AG10803 (cell line): ENCODE results near the gene NMUR2.

Experiments
- DNase-seq: peaks from one replicate; pipeline ENCODE4 v3.0.0; 2010; ENCODE audit warnings: low read depth
- H3K4me3 ChIP-seq: 2 replicates; pipeline ENCODE4 v1.5.1; 2011; ENCODE audit warnings: mild to moderate bottlenecking, low read length, control low read depth
- TF ChIP-seq, protein P1 (sequence below): conservative IDR thresholded peaks from 2 replicates; pipeline ENCODE4 v1.5.1; 2011; ENCODE audit warnings: mild to moderate bottlenecking, low read length, control low read depth, inconsistent platforms

Gene NMUR2

DNA sequence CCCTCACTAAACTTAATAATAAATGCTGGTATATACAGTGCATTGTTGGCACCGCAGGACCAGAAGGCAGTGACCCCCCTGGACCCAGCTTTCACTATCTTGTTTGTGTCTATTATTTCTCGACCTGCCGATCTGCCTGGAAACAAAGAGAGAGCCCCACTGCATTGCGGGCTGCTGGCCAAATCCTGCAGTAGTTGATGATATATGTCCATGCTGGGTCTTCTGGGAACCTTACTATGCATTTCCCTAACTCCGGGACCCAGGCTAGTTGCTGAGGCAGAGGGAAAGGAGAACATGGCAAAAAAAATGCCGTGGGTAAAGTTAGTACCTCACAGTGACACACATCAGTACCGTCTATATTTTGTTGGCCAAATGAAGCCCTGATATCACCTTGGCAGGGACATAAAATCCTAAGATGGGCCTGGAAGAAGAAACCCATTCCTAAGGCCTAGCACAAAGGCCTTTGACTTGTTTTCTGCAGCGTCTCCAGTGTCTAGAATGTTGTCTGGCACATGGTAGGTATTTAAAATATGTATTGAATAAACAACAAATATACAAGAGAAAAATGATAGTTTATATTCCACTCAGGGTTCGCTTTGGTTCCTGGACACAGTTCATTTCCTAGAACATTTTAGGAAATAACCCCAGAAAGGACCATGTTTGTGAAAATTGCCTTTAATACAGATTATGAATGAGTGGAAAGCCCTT, 46.1 kb downstream of the NMUR2 start:
- TF ChIP-seq, protein P1, sequence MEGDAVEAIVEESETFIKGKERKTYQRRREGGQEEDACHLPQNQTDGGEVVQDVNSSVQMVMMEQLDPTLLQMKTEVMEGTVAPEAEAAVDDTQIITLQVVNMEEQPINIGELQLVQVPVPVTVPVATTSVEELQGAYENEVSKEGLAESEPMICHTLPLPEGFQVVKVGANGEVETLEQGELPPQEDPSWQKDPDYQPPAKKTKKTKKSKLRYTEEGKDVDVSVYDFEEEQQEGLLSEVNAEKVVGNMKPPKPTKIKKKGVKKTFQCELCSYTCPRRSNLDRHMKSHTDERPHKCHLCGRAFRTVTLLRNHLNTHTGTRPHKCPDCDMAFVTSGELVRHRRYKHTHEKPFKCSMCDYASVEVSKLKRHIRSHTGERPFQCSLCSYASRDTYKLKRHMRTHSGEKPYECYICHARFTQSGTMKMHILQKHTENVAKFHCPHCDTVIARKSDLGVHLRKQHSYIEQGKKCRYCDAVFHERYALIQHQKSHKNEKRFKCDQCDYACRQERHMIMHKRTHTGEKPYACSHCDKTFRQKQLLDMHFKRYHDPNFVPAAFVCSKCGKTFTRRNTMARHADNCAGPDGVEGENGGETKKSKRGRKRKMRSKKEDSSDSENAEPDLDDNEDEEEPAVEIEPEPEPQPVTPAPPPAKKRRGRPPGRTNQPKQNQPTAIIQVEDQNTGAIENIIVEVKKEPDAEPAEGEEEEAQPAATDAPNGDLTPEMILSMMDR: no peak

DNA sequence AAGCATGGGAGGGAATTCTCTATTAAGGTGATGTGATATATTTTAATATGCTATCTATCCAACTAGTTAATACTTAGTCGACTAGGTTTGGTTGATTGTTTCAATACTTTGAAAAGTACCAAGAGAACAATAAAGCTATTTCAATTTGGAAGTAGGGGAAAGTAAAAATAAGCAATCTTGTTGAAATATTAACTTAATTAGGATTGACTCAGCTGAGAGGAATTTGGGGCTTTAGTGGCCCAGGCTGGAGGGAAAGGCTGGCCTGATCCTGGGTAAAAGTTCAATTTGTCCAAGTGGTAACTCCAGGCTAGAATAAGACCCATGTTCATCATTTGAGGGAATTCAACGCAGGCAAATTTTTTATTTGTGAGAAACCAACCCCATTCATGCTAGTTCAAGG, 48.6 kb downstream of the NMUR2 start:
- no peak for DNase-seq
- H3K4me3 ChIP-seq: no peak overlapping the region
- TF ChIP-seq, protein P1: no peak

More for the DNA sequence above, 46.1 kb downstream of the NMUR2 start:
- H3K4me3 ChIP-seq: no peak overlapping the region
- DNase-seq: no peak

DNA sequence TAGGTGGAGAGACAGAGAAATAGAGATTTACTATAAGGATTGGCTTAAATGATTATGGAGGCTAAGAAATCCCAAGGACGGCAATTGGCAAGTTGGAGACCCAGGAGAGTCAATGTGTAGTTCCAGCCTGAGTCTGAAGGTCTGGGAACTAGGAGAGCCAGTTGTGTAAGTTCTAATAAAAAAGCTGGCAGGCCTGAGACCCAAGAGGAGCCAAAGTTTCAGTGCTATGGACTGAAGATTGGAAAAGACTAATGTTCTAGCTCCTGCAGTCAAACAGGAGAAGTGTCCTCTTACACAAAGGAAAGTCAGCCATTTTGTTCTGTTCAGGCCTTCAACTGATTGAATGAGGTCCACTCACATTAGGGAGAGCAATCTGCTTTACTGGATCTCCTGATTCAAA, 50.0 kb downstream of the NMUR2 start:
- TF ChIP-seq, protein P1: no peak
- no peak overlapping the region for H3K4me3 ChIP-seq
- DNase-seq: no peak

DNA sequence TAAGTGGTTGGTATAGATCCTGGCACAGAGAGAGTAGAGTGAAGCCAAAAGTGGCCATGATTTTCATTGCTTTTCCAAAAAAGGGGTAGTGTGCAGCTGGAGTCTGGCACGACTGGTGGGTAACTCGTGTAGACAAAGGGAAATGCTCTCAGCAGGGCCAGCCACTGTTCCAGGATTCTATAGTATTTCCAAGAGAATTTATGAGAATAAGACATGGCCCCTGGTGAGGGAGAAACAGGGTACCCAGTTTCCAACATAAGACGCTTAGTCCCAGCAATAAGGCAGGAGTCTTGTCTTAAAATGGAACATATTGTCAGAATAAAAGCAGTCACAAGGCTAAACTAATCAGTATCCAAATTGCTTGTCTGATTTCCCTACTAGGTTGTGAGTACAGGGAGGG, 52.1 kb downstream of the NMUR2 start:
- no peak for DNase-seq
- TF ChIP-seq, protein P1: no peak
- no peak overlapping the region for H3K4me3 ChIP-seq

DNA sequence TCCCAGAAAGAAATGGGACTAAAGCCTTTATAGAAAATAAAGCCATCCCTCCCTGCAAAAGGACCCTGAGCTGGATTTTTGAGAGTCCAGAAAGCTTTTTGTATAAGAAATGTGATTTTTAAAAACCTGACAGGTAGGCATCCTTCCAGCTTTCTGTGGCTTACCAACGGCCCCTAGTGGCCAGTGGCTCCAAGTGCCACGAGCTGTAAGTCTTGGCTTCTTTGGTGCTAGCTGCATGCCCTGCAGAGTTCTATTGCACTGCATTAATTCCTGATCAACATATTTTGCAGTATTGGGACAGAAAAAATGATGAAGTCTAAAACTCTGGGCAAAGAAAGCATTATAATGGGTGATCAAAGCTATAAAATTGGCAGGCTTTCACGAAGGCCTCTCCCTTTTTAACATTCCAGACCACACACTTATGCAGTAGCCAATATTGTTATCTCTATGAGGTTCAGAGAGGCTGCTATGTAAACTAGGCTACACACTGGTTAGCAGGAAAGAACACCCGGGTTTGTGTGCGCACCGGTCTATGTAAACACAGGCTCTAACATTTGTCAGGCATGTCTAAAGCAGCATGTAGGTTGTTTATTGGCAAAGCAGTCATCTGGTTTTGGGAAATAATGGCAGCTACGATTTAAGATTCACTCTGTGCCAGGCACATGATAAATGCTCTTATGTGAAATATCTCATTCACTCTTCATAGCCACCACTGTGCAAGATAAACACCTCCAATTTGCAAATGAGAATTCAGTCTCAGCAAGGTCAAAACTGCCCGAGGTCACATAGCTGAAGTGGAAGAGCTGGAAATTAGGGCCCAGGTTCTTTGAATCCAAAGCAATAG, 55.2 kb downstream of the NMUR2 start:
- H3K4me3 ChIP-seq: no peak overlapping the region
- peak; percentile 3 for DNase-seq
- TF ChIP-seq, protein P1: peak; percentile 51
